ENCODE results near the gene CPLX3.
A peak's percentile ranks its signal among the peaks of the same experiment; 100 is the strongest.

Gene CPLX3

DNA sequence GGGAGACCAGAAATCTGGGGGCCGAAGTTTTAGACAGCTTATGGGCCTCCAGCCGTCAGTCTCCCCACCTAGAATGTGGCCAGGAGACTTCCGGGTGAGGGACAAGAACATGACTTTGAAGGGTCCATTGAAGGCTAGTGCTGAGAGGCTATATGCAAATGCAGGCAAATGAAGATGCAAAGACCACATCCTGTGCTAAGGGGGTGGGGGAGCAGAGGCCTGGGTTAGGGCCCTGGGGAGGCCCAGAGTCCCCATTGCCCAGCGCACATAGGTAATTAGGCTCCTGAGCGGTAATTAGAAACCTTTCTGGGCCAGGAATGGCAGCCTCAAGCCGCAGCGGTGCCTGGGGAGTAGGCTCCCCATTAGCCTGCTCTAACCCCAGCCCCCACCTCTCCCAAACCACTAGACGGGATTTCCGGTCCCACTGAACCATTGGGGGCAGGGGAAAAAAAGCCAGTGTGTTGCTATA lies 37.7 kb upstream of the CPLX3 start:
- no peak for DNase-seq

DNA sequence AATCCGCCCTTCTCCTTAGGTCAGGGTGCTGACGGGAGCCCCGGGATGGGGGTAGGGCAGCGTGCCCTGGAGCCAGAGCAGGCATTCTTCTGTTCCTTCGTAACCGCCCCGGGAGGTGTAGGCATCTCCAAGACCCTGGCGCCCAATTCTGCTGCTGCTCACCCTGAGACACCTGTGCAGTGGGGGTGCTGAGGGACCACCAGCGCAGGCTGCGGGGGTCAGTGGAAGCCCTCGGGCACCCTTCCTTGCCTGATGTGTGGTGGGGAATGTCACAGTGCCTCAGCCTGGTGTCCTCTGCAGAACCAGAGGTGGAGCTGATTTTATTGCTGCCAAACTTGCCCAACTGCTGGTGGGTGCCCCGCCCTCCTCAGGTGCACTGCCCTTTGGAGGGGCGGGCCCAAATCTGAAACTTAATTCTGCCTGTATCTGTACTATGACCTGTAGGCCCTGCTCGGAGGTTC lies 37.2 kb upstream of the CPLX3 start:
- no peak for DNase-seq

DNA sequence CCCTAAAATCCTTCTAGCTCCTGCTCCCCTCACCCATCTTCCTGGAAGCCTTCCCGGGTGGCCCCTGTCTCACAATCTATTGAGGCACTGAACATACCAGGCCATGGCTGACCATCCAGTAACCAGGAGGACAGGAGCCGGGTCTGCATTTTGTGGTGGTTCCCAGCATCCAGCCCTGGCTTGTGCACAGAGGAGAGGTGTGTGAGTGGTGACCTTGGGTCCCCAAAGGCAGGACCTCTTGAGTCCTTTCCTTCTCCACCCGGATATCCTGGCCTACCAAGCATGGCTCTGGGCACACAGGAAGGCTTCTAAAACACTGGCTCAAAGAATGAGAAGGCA lies 36.7 kb upstream of the CPLX3 start:
- no peak for DNase-seq

DNA sequence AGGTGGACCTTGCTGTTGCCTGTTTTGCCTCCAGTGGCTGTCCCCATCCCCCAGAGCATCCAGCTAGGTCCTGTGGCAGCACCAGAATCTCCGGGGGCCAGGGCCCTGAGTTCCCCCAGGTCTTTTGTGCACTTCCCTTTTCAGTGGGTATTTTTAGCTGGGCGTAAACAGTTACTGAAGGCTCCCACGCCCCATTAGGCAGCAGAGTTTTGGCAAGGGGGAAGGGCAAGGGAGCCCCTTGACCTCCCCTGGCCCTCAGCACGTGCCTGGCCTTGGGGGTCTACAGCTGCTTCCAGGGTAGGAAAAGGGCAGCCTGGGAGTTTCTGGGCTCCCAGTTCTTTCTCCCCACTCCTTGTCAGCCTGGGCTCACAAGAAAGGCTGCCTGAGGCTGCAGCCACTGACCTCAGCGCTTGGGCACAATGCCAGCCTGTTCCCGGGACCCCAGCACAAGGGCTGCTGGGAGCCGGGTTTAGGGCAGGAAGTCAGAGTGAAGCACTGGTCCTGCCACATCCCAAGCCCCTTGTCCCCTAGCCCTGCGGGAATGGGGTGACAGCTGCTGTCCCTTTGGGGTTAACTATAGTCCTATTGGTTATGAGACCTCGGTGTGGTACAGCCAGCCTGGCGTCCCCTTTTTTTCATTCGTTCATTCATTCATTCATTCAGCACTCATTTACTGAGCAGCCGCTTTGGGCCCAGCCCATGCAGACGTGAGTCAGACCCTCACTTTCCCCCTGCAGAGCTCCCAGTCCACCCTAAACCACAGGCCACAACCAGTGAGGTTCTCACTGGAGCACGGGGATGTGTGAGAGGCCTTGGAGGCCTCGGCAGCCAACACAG lies 36.1 kb upstream of the CPLX3 start:
- peak; percentile 73 for DNase-seq

DNA sequence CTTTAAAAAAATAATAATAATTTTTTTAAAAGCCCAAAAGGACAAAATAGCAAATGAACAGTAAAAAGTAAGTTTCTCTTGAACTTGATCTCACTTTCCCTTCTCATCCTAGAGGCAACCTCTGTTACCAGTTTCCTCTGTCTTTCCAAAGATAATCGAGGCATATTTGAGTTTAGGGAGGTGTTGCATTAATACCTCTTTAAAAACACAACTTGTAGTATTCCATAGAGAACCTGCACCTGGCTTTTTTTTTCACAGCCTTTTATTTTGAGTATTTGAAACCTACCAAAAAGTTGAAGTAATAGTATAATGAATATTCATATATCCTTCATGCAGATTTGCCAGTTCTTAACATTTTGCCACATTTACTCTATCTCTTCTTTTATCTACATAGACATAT lies 35.4 kb upstream of the CPLX3 start:
- no peak for DNase-seq

DNA sequence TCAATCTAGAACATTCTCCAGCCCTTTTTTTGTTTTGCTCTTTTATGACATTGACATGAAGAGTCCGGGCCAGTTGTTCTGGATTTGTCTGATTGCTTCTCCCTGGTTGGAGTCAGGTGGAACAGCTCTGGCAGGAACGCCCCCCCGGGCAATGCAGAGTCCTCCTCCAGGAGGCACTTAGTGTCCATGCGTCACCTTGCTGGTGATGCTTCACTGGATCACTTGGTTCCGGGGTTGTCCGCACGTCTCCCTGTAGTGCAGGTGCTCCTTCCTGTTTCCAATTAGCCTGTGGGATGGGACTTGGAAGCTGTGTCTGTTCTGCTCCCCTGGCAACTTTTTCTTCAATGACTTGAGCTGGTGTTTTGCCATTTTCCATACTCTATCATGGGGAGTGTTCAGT lies 34.8 kb upstream of the CPLX3 start:
- no peak for DNase-seq

DNA sequence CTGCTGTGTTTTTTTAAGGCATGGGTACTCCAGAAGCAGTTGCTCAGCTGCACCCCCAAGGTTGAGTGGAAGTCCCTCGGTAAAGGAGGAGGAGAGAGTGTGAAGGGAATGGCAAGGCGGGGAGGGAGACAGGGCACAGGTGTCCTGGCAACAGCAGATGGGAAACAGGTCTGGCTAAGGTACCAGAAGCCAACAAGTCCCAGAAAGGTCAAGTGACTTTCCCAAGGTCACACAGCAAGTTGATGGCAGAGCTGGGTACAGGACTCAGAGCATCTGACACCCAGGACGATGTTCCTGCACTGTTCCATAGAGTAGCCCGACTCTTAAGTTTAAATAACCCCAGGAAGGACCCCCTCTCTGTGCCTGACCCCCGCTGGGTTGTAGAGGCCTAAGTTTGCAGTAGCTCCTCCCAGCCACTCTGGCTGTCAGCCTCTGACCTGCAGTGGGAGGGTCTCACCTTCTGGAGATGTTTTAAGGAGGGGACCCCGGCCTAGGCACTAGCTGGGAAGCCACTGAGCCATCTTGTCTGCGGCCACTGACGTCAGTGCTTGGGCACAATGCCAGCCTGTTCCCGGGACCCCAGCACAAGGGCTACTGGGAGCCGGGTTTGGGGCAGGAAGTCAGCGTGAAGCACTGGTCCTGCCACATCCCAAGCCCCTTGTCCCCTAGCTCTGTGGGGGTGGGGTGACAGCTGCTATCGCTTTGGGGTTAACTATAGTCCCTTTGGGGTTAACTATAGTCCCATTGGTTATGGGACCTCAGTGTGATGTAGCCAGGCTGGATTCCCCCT lies 34.0 kb upstream of the CPLX3 start:
- DNase-seq: peak; percentile 21

DNA sequence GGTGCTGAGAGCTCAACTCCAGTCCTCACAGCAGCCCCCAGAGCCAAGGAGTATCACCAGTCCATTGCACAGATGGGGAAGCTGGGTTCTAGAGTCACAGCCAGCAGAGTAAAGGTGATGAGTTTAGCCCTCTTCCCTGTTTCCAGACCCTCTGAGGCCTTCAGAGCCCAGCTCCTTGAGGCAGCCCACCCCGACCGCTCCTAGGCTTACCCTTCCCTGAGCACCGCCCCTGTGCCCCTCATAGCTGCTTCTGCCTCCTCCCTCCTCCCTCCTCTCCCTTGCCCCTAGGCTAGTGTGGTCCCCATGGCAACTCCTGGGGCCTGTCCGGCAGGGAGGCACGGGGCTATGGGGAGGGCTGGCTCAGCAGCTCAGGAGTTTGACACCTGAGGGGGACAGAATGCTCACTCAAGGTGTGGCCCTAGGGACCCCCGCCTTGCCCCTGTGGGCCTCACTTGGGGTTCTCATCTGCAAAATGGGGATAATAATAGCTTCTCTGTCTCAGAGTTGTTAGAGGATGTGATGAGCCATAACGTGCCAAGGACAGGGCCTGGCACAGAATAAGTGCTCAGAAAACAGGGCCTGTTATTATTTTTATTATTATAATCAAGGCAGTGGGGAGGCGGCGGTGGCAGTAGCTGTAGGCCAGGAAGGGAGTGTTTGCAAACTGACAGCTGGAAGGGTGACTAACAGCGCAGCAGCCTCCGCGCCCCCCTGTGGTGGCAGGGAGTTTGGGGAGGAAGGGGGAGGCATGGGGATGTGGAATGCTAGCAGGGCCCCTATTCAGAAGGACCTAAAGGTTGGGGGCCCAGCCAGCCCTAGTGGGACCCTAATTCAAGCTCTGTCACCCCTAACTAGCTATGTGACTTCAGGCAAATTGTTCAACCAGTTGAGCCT lies 33.0 kb upstream of the CPLX3 start:
- peak; percentile 67 for DNase-seq

DNA sequence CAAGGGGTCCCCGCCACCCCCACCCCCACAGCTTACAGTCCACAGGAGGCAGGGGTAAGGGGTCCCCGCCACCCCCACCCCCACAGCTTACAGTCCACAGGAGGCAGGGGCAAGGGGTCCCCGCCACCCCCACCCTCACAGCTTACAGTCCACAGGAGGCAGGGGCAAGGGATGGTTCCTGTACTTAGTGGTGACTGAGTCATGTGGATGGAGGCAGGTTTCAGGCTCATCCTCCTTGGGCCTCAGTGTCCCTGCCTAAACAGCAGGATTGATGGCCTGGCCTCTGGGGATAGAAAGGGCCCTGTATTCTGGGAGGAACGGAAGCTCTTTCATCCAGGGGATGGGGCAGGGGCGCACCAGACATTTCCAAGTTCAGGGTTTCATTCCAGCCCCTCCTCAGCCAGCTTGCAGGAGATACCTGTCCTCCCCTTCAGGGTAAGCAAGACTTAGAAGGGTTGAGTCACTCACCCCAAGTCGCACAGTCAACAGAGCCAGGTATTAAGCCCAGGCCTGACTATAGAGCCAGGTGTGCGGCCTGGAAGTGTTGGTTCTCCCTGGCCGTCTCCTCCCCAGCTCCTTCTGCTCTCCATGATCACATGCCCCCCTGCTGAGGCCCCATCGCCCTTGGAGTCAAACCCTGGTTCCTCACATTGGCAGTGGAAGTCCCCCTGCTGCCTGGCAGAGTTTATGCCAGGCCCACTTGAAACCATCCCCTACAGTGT lies 32.0 kb upstream of the CPLX3 start:
- no peak for DNase-seq

DNA sequence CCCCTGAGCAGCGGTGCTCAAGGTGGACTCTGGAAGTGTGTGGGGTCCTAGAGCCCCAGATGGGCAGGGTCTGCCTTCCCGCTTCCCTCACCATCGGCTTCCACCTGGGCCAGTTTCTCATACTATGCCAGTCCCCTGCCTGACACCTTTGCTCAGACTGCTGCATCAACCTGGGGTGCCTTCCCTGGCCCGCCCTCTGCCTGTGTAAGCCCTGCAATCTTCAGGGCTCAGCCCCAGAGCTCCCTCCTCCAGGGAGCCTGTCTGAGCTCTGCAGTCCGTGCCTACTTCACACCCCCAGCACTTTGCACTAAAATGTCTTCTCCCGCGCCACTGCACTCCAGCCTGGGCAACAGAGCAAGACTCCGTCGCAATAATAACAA lies 31.5 kb upstream of the CPLX3 start:
- no peak for DNase-seq

DNA sequence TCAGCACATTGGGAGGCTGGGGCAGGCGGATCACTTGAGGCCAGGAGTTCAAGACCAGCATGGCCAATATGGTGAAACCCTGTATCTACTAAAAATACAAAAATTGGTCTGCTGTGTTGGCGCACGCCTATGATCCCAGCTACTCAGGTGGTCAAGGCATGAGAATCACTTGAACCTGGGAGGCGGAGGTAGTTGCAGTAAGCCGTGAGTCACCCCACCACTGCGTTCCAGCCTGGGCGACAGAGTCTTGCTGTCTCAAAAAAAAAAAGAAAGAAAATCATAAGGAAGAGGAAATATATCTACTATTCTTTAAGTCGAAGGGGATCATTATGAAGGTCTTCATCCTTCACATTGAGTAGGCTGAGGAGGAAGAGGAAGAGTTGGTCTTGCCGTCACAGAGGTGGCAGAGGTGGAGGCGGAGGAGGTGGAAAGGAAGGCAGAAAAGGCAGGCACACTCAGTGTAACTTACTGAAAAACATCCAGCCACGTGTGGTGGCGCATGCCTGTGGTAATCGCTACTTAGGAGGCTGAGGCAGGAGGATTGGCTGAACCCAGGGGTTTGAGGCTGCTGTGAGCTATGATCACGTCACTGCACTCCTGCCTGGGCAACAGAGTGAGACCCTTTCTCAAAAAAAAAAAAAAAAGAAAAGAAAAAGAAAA lies 30.3 kb upstream of the CPLX3 start:
- no peak for DNase-seq

DNA sequence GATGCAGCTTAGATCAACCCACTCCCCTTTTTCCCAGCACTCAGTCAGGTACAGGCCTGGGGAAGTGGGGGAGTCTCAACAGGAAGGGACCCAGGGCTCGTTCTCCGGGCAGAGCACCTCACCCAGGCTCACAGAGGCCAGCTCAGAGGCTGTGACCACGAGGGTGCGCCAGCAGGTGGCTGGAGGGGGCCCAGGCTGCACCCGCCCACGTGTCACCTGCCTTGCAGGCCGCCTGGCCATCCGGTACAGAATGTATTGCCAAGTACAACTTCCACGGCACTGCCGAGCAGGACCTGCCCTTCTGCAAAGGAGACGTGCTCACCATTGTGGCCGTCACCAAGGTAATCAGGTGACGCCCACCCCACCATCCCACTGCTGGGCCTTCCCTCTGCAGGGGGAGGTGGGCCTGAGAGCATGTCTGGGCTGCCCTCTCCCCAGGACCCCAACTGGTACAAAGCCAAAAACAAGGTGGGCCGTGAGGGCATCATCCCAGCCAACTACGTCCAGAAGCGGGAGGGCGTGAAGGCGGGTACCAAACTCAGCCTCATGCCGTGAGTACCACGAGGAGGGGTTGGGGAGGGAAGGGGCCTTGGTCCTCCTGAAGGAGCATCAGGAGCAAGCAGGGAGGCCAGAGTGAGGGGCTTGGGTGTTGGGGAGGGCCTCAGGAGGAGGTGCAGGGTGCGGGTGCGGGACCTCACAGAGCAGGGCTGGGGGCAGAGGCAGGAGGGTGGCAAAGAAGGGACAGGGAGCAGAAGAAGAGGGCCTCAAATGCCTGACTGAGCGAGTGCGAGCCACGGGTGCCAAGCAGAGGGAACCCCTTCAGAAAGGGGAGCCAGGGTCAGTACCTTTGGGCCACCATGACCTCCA lies 27.8 kb upstream of the CPLX3 start:
- no peak for DNase-seq

DNA sequence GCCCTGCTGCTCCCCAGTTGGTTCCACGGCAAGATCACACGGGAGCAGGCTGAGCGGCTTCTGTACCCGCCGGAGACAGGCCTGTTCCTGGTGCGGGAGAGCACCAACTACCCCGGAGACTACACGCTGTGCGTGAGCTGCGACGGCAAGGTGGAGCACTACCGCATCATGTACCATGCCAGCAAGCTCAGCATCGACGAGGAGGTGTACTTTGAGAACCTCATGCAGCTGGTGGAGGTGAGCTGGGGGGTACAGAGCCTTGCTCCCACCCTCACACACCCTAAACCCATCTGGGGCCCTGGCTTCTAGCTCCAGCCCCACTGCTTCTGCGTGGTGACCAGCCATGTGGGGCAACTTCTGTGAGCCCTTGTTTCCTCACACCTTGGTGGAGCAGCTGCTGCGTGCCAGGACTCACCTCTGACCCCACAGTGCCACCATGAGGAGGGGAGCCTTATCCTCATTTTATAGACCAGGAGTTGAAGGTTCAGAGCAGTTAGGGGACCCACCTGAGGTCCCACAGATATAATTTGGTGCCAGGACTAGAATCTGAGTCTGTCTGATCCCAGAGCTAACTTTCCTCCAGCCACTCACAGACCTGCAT lies 27.1 kb upstream of the CPLX3 start:
- no peak for DNase-seq

DNA sequence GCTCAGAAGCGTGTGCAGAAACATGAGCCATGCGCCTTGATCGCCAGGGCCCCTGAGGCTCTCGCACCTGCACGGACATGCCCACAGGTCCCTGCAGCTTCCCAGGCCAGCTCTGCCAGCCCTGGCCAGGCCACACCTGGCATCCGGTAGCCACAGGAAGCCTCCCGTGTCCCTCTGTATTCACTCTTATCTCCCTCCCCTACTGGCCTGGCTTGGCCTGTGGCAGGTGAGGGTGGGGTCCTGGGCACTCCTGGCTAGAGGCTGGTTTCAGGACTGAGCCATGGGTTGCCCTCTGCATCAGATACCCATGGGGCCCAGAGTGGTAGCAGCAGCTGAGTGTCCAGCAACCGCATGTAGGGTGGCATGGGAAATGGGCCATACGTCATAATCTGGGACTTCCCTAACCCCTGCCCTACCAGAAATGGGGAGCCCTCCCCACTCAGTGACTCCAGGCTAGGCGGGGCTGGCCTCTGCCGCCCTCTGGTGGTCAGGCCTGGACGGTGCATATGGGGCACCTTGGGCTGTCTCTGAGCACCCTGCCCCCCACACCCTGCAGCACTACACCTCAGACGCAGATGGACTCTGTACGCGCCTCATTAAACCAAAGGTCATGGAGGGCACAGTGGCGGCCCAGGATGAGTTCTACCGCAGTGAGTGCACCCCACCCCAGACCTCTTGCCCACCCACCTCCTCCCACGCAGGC lies 26.4 kb upstream of the CPLX3 start:
- DNase-seq: peak; percentile 96

DNA sequence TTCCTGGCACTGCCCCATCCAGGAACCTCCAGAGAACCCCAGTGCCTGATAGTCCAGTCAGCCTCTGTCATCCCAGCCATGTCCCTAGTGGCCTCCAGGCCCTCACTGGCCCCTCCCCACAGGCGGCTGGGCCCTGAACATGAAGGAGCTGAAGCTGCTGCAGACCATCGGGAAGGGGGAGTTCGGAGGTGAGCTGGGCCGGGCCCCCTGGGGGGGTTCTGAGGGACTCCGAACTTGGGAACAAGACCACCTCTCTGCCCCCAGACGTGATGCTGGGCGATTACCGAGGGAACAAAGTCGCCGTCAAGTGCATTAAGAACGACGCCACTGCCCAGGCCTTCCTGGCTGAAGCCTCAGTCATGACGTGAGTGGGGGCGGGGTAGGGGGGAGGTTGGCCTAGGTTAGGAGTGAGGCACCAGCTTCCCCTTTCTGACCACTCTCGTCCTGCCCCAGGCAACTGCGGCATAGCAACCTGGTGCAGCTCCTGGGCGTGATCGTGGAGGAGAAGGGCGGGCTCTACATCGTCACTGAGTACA lies 25.8 kb upstream of the CPLX3 start:
- DNase-seq: peak; percentile 40

DNA sequence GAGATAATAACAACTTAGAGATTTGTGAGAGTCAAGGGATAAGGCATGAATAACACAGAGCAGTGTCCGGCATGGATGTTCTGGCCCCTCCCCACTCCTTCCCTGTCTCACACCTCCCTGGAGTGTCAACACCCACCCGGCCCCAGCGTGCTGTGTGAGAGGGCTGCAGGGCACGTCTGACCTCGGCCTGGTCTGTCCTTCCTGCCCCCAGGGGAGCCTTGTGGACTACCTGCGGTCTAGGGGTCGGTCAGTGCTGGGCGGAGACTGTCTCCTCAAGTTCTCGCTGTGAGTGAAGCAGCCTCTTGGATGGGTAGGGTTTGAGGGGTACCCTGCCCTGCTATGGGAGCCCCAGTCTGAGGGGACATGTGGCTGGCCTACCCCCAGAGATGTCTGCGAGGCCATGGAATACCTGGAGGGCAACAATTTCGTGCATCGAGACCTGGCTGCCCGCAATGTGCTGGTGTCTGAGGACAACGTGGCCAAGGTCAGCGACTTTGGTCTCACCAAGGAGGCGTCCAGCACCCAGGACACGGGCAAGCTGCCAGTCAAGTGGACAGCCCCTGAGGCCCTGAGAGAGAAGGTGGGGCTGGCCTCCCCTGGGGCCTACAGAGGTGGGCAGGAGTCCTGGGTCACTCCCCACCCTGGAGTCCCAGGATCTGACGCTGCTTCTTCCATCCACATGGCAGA lies 25.0 kb upstream of the CPLX3 start:
- no peak for DNase-seq

DNA sequence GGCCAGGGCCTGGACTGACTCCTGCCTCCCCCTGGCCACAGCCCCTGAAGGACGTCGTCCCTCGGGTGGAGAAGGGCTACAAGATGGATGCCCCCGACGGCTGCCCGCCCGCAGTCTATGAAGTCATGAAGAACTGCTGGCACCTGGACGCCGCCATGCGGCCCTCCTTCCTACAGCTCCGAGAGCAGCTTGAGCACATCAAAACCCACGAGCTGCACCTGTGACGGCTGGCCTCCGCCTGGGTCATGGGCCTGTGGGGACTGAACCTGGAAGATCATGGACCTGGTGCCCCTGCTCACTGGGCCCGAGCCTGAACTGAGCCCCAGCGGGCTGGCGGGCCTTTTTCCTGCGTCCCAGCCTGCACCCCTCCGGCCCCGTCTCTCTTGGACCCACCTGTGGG lies 24.1 kb upstream of the CPLX3 start:
- DNase-seq: no peak

DNA sequence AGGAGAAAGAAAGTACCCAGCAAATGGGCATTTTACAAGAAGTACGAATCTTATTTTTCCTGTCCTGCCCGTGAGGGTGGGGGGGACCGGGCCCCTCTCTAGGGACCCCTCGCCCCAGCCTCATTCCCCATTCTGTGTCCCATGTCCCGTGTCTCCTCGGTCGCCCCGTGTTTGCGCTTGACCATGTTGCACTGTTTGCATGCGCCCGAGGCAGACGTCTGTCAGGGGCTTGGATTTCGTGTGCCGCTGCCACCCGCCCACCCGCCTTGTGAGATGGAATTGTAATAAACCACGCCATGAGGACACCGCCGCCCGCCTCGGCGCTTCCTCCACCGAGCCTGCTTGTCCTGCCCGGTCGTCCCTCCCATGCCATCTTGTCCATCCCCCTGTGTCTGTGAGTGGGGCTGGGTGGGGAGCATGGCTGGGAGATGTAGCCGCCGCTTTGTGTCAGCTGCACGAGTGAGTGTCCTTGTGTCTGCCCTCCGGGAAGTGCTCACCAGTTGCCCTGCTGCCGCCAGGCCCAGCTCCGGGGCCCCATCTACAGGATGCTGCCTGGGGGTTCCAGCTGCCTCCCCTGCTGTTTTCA lies 23.5 kb upstream of the CPLX3 start:
- DNase-seq: no peak

DNA sequence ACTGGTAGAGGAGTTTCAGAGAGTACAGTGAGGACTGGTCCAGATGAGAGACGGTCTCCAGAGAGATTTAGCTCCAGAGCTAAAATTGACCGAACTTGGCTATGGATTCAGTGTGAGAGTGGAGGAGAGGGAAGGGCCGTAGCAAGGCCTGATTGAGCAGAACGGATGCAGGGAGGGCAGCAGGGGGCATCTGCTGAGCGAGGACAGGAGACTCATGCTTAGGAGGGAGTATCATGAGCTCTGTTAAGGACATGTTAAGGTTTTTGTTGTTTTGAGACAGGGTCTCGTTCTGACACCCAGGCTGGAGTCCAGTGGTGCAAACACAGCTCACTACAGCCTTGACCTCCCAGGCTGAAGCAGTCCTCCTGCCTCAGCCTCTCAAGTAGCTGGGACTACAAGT lies 21.5 kb upstream of the CPLX3 start:
- DNase-seq: no peak

Data from suppressor macrophage treated with lipopolysaccharide for 4 hours (primary cell).